Uterus (tissue), 2 donors: ENCODE results near the gene MKI67.

Experiments used
- CTCF ChIP-seq, 4 experiments: fragments of 200-600 bp in 2 of 4; fragments of 450-650 bp in 2 of 4; sonication (generic) in 2 of 4; IDR thresholded peaks; one replicate each; pipeline ENCODE4 v1.5.1; 2016 to 2019; ENCODE audit warnings: antibody characterized with exemption in 4 of 4, mild to moderate bottlenecking in 2 of 4, moderate library complexity in 1 of 4
- POLR2A ChIP-seq, 2 donors: fragments of 450-650 bp; IDR thresholded peaks; one replicate each; pipeline ENCODE4 v1.6.1; 2016; ENCODE audit warnings: antibody characterized with exemption in 2 of 2, mild to moderate bottlenecking in 1 of 2, moderate library complexity in 1 of 2

GRCh38 chr10:128095753-128096469, 30.3 kb downstream of the MKI67 start:
- TF ChIP-seq CTCF (IDR thresholded peaks at IDR 0.05): no peak
- TF ChIP-seq POLR2A (IDR thresholded peaks at IDR 0.05): no peak
